Lower leg skin (tissue), 3 donors: Measurements from ENCODE around the gene PDZD7.

Source experiments
- POLR2A ChIP-seq, 2 donors: fragments of 450-650 bp; IDR thresholded peaks; one replicate each; pipeline ENCODE4 v1.6.1; 2016 to 2017; ENCODE audit warnings: antibody characterized with exemption in 2 of 2, mild to moderate bottlenecking in 1 of 2, moderate library complexity in 1 of 2
- TF ChIP-seq, protein P1 (sequence below), 3 donors: fragments of 450-650 bp; IDR thresholded peaks; one replicate each; pipeline ENCODE4 v1.5.1; 2016; ENCODE audit warnings: antibody characterized with exemption in 3 of 3, mild to moderate bottlenecking in 3 of 3, moderate library complexity in 2 of 3

DNA sequence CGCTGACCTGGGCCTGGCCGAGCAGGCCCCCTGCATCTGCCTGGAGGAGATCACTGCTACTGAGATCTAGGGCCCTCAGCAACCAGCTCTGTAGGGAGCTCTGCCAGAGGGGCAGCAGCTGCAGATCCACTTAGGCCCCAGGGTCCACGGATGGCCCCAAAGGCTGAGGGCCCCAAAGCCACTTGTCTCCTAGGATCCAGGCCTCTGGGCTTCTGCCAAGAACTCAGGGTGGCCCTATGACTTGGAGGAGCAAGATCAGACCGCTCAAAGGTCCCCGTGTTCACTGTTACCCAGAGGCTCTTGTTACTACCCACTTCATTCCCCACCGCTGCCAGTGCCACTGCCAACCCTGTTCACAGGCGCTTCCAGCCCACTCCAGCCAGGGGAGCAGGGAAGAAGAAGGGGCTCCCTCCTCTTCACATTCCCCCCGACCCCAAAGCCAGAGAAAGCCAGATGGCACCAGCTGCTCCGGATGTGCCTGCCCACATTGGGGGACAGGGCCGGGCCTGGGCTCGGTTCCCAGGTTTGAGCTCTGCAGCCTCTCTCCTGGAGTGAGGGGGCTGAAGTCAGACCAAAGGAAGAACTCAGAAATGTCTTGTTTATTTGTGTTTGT lies 23.7 kb downstream of the PDZD7 start:
- TF ChIP-seq POLR2A (IDR thresholded peaks at IDR 0.05): no peak
- TF ChIP-seq, protein P1, sequence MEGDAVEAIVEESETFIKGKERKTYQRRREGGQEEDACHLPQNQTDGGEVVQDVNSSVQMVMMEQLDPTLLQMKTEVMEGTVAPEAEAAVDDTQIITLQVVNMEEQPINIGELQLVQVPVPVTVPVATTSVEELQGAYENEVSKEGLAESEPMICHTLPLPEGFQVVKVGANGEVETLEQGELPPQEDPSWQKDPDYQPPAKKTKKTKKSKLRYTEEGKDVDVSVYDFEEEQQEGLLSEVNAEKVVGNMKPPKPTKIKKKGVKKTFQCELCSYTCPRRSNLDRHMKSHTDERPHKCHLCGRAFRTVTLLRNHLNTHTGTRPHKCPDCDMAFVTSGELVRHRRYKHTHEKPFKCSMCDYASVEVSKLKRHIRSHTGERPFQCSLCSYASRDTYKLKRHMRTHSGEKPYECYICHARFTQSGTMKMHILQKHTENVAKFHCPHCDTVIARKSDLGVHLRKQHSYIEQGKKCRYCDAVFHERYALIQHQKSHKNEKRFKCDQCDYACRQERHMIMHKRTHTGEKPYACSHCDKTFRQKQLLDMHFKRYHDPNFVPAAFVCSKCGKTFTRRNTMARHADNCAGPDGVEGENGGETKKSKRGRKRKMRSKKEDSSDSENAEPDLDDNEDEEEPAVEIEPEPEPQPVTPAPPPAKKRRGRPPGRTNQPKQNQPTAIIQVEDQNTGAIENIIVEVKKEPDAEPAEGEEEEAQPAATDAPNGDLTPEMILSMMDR (IDR thresholded peaks at IDR 0.05): no peak
